Measurements from ENCODE around the gene EPB41L4B. TPM values are rescaled to one million over a fixed set of nuclear protein-coding genes. Genes with fewer than 3 reads are reported as not detected.

EPB41L4B gene
- total and polyA plus RNA-seq, 2 donors from 2014 or later: 6.5 to 7.7 TPM

- H3K4me1 ChIP-seq (ENCODE audit: control insufficient read depth in 2 of 3, insufficient read depth in 2 of 3, low read depth in 1 of 3, low read length in 3 of 3): no peaks in the 10 kb centered on the region
- no peaks in the 10 kb centered on the region for H3K27me3 ChIP-seq (ENCODE audit: control insufficient read depth, insufficient read depth, low read length)
- no peak for FAIRE-seq
- no peaks in the 10 kb centered on the region for H3K36me3 ChIP-seq (ENCODE audit: control insufficient read depth in 2 of 3, insufficient read depth in 3 of 3, low read length in 3 of 3)
- TF ChIP-seq, protein P1, sequence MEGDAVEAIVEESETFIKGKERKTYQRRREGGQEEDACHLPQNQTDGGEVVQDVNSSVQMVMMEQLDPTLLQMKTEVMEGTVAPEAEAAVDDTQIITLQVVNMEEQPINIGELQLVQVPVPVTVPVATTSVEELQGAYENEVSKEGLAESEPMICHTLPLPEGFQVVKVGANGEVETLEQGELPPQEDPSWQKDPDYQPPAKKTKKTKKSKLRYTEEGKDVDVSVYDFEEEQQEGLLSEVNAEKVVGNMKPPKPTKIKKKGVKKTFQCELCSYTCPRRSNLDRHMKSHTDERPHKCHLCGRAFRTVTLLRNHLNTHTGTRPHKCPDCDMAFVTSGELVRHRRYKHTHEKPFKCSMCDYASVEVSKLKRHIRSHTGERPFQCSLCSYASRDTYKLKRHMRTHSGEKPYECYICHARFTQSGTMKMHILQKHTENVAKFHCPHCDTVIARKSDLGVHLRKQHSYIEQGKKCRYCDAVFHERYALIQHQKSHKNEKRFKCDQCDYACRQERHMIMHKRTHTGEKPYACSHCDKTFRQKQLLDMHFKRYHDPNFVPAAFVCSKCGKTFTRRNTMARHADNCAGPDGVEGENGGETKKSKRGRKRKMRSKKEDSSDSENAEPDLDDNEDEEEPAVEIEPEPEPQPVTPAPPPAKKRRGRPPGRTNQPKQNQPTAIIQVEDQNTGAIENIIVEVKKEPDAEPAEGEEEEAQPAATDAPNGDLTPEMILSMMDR (IDR thresholded peaks at IDR 0.05; ENCODE audit: borderline replicate concordance, extremely low read depth, insufficient read depth): no peak
- DNase-seq: no peak
- no peak overlapping the region for H3K9ac ChIP-seq (ENCODE audit: low read length in 3 of 3)
- intact Hi-C loops (cut with DNase I): no loop called here
- no peak overlapping the region for H3K4me3 ChIP-seq (ENCODE audit: low read length in 3 of 3)
- no peaks in the 10 kb centered on the region for H3K9me3 ChIP-seq (ENCODE audit: control insufficient read depth in 2 of 3, insufficient read depth in 1 of 3, low read length in 3 of 3)
- no peak overlapping the region for H3K27ac ChIP-seq (ENCODE audit: low read depth in 2 of 2, low read length in 2 of 2)
Measured at GRCh38 chr9:109163194-109163593, 157.7 kb downstream of the EPB41L4B start.

- Histone ChIP-seq H3K27me3 (ENCODE audit: control insufficient read depth, insufficient read depth, low read length) (no peaks in the 10 kb centered on the region), H3K4me1 (ENCODE audit: control insufficient read depth in 2 of 3, insufficient read depth in 2 of 3, low read depth in 1 of 3, low read length in 3 of 3) (no peaks in the 10 kb centered on the region), H3K9me3 (ENCODE audit: control insufficient read depth in 2 of 3, insufficient read depth in 1 of 3, low read length in 3 of 3) (no peaks in the 10 kb centered on the region), H3K4me3 (ENCODE audit: low read length in 3 of 3) (no peak overlapping the region), H3K9ac (ENCODE audit: low read length in 3 of 3) (no peak overlapping the region), H3K36me3 (ENCODE audit: control insufficient read depth in 2 of 3, insufficient read depth in 3 of 3, low read length in 3 of 3) (no peaks in the 10 kb centered on the region), H3K27ac (ENCODE audit: low read depth in 2 of 2, low read length in 2 of 2) (no peak overlapping the region)
- intact Hi-C loops (cut with DNase I): no loop called here
- TF ChIP-seq, protein P1 (IDR thresholded peaks at IDR 0.05; ENCODE audit: borderline replicate concordance, extremely low read depth, insufficient read depth): no peak
- FAIRE-seq (no peak), DNase-seq (no peak)
Measured at GRCh38 chr9:109162677-109163076, 158.2 kb downstream of the EPB41L4B start.

- Histone ChIP-seq H3K27ac (ENCODE audit: low read depth in 2 of 2, low read length in 2 of 2) (no peak overlapping the region), H3K4me1 (ENCODE audit: control insufficient read depth in 2 of 3, insufficient read depth in 2 of 3, low read depth in 1 of 3, low read length in 3 of 3) (no peaks in the 10 kb centered on the region), H3K27me3 (ENCODE audit: control insufficient read depth, insufficient read depth, low read length) (no peaks in the 10 kb centered on the region), H3K4me3 (ENCODE audit: low read length in 3 of 3) (no peak overlapping the region), H3K9me3 (ENCODE audit: control insufficient read depth in 2 of 3, insufficient read depth in 1 of 3, low read length in 3 of 3) (no peaks in the 10 kb centered on the region), H3K9ac (ENCODE audit: low read length in 3 of 3) (no peak overlapping the region), H3K36me3 (ENCODE audit: control insufficient read depth in 2 of 3, insufficient read depth in 3 of 3, low read length in 3 of 3) (no peaks in the 10 kb centered on the region)
- intact Hi-C loops (cut with DNase I): no loop called here
- TF ChIP-seq, protein P1 (IDR thresholded peaks at IDR 0.05; ENCODE audit: borderline replicate concordance, extremely low read depth, insufficient read depth): no peak
- FAIRE-seq: no peak
- DNase-seq: no peak
Measured at GRCh38 chr9:109161471-109161870, 159.4 kb downstream of the EPB41L4B start.

DNA sequence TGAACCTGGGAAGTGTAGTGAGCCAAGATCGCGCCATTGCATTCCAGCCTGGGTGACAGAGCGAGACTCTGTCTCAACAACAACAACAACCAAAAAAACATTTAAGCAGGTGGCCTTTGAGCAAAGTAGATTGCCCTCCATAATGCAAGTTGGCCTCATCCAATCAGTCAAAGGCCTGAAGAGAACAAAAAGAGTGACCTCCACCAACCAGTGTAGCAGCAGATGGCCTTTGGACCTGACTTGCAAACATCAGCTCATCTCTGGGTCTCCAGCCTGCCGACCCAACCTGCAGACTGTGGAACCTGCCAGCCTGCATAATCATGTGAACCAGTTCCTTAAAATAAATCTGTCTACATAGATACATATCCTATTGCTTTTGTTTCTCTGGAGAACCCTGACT is 161.3 kb downstream of the EPB41L4B start:
- intact Hi-C loops (cut with DNase I): no loop called here
- DNase-seq (no peak), FAIRE-seq (no peak)
- Histone ChIP-seq H3K9me3 (ENCODE audit: control insufficient read depth in 2 of 3, insufficient read depth in 1 of 3, low read length in 3 of 3) (no peaks in the 10 kb centered on the region), H3K27ac (ENCODE audit: low read depth in 2 of 2, low read length in 2 of 2) (no peak overlapping the region), H3K4me3 (ENCODE audit: low read length in 3 of 3) (no peak overlapping the region), H3K27me3 (ENCODE audit: control insufficient read depth, insufficient read depth, low read length) (no peaks in the 10 kb centered on the region), H3K9ac (ENCODE audit: low read length in 3 of 3) (no peak overlapping the region), H3K36me3 (ENCODE audit: control insufficient read depth in 2 of 3, insufficient read depth in 3 of 3, low read length in 3 of 3) (no peaks in the 10 kb centered on the region), H3K4me1 (ENCODE audit: control insufficient read depth in 2 of 3, insufficient read depth in 2 of 3, low read depth in 1 of 3, low read length in 3 of 3) (no peaks in the 10 kb centered on the region)
- TF ChIP-seq, protein P1 (IDR thresholded peaks at IDR 0.05; ENCODE audit: borderline replicate concordance, extremely low read depth, insufficient read depth): no peak

Data from kidney (tissue), 14 donors.